ENCODE results near the gene ERAP2. TPM values are rescaled to one million over a fixed set of nuclear protein-coding genes. Genes with fewer than 3 reads are reported as not detected.

ERAP2 gene
- total and polyA plus RNA-seq, 2 of the 13 experiments (the other 11 are each of a cell fraction or from before 2014, with no cell fraction given) = 12.8 to 16.6 TPM

- TF ChIP-seq ZNF646 (CRISPR knock-in tag; IDR thresholded peaks at IDR 0.05) (no peak), ZNF569 (CRISPR knock-in tag; IDR thresholded peaks at IDR 0.05; ENCODE audit: borderline replicate concordance) (no peak), HHEX (CRISPR knock-in tag; IDR thresholded peaks at IDR 0.05) (no peak), ZBTB4 (CRISPR knock-in tag; IDR thresholded peaks at IDR 0.05; ENCODE audit: borderline replicate concordance) (no peak), GATAD1 (CRISPR knock-in tag; IDR thresholded peaks at IDR 0.05) (peak; percentile 70), REPIN1 (CRISPR knock-in tag; IDR thresholded peaks at IDR 0.05; ENCODE audit: borderline replicate concordance, low read depth) (peak; percentile 48; the same call in 1 of the 2 replicates), ZNF784 (CRISPR knock-in tag; IDR thresholded peaks at IDR 0.05; ENCODE audit: borderline replicate concordance) (no peak; the same call in 1 of the 2 replicates), STAG1 (CRISPR knock-in tag; IDR thresholded peaks at IDR 0.05) (no peak), ZNF777 (CRISPR knock-in tag; IDR thresholded peaks at IDR 0.05) (no peak), ZNF275 (CRISPR knock-in tag; IDR thresholded peaks at IDR 0.05; ENCODE audit: borderline replicate concordance) (peak; percentile 28; the same call in 1 of the 2 replicates), ZSCAN5A (CRISPR knock-in tag; IDR thresholded peaks at IDR 0.05; ENCODE audit: borderline replicate concordance) (no peak; the same call in 1 of the 2 replicates), NFE2L2 (IDR thresholded peaks at IDR 0.05; ENCODE audit: low read length) (no peak), JUN (CRISPR knock-in tag; IDR thresholded peaks at IDR 0.05) (peak; percentile 22; the same call in 1 of the 2 replicates), ZNF121 (CRISPR knock-in tag; IDR thresholded peaks at IDR 0.05) (peak; percentile 53)
Measured at GRCh38 chr5:96935559-96936430, 59.5 kb downstream of the ERAP2 start, which contains the start of gene LNPEP (continued).

Data from HepG2 (cell line).